HepG2 (cell line): ENCODE results near the gene TPD52L2. TPM values are rescaled to one million over a fixed set of nuclear protein-coding genes. Genes with fewer than 3 reads are reported as not detected.

Experiments
- BRD4 ChIP-seq: sonication (generic); formaldehyde crosslinking; IDR thresholded peaks from 2 replicates; pipeline ENCODE4 v1.4.0; 2020; ENCODE audit warnings: missing genetic modification reagents
- ELF4 ChIP-seq: sonication (generic); formaldehyde crosslinking; IDR thresholded peaks from 2 replicates; pipeline ENCODE4 v1.5.0; 2020; ENCODE audit warnings: missing genetic modification reagents, mild to moderate bottlenecking, moderate library complexity, borderline replicate concordance
- ETV6 ChIP-seq: sonication (generic); formaldehyde crosslinking; conservative IDR thresholded peaks from 2 replicates; pipeline ENCODE4 v1.4.0; 2020; ENCODE audit warnings: missing genetic modification reagents
- JARID2 ChIP-seq: sonication (generic); formaldehyde crosslinking; IDR thresholded peaks from 2 replicates; pipeline ENCODE4 v1.8.1; 2023; ENCODE audit warnings: missing genetic modification reagents, inconsistent platforms; ENCODE audit not compliant: insufficient replicate concordance
- KDM1A ChIP-seq: IDR thresholded peaks from 2 replicates; pipeline ENCODE4 v1.6.1; 2016; ENCODE audit warnings: missing compliant biosample characterization
- NCOA5 ChIP-seq: sonication (generic); formaldehyde crosslinking; IDR thresholded peaks from 2 replicates; pipeline ENCODE4 v1.4.0; 2020; ENCODE audit warnings: missing genetic modification reagents
- PRMT3 ChIP-seq: sonication (generic); formaldehyde crosslinking; IDR thresholded peaks from 2 replicates; pipeline ENCODE4 v1.8.1; 2022; ENCODE audit warnings: low read depth, mild to moderate bottlenecking, moderate library complexity, missing genetic modification reagents, borderline replicate concordance
- SIN3B ChIP-seq: fragments of 150-350 bp; IDR thresholded peaks from 2 replicates; pipeline ENCODE4 v1.6.1; 2014; ENCODE audit warnings: low read length
- ZKSCAN1 ChIP-seq: fragments of 150-350 bp; IDR thresholded peaks from 2 replicates; pipeline ENCODE4 v1.6.1; 2014; ENCODE audit warnings: low read length
- ZNF264 ChIP-seq: sonication (generic); formaldehyde crosslinking; IDR thresholded peaks from 2 replicates; pipeline ENCODE4 v1.4.0; 2020; ENCODE audit warnings: missing genetic modification reagents
- ZNF282 ChIP-seq: fragments of 450-650 bp; IDR thresholded peaks from 2 replicates; pipeline ENCODE4 v1.6.1; 2018; ENCODE audit not compliant: partially characterized antibody
- ZNF367 ChIP-seq: sonication (generic); formaldehyde crosslinking; IDR thresholded peaks from 2 replicates; pipeline ENCODE4 v1.4.0; 2020; ENCODE audit warnings: missing genetic modification reagents, borderline replicate concordance
- ZNF430 ChIP-seq: sonication (generic); formaldehyde crosslinking; IDR thresholded peaks from 2 replicates; pipeline ENCODE4 v1.9.0; 2021; ENCODE audit warnings: mild to moderate bottlenecking, missing genetic modification reagents
- ZNF562 ChIP-seq: sonication (generic); formaldehyde crosslinking; IDR thresholded peaks from 2 replicates; pipeline ENCODE4 v1.8.0; 2022; ENCODE audit warnings: missing genetic modification reagents, borderline replicate concordance
- ZNF569 ChIP-seq: sonication (generic); formaldehyde crosslinking; IDR thresholded peaks from 2 replicates; pipeline ENCODE4 v1.5.0; 2020; ENCODE audit warnings: mild to moderate bottlenecking, missing genetic modification reagents, moderate library complexity, borderline replicate concordance
- ZNF605 ChIP-seq: sonication (generic); formaldehyde crosslinking; IDR thresholded peaks from 2 replicates; pipeline ENCODE4 v1.8.0; 2022; ENCODE audit warnings: mild to moderate bottlenecking, missing genetic modification reagents
- ZSCAN5A ChIP-seq: sonication (generic); formaldehyde crosslinking; IDR thresholded peaks from 2 replicates; pipeline ENCODE4 v1.8.0; 2022; ENCODE audit warnings: mild to moderate bottlenecking, missing genetic modification reagents, borderline replicate concordance
- polyA plus RNA-seq, 8 experiments: library from polyadenylated mRNA; depleted of rRNA in 3 of 8; stranded (reverse) in 7 of 8; unstranded in 1 of 8; fragments of >200 nt; fragmentation: Illumina TruSeq in 4 of 8; extraction: Trizol in 4 of 8; gene quantifications; 2 replicates each; pipeline versions ENCODE4 v1.2.1 to v1.2.3, GENCODE V29; 2011 to 2016; ENCODE audit warnings: low read depth in 4 of 8, missing spikeins in 1 of 8, mixed read lengths in 1 of 8; ENCODE audit not compliant: insufficient read depth in 1 of 8
- total RNA-seq, 5 experiments: library from RNA; depleted of rRNA; stranded (reverse); fragments of >200 nt; fragmentation: Illumina TruSeq; extraction: Trizol; gene quantifications; 2 replicates each; pipeline ENCODE4 v1.2.3, GENCODE V29; 2016; ENCODE audit warnings: low read depth in 1 of 5
- TF ChIP-seq, protein P1 (sequence below): sonication (generic); formaldehyde crosslinking; IDR thresholded peaks from 2 replicates; pipeline ENCODE4 v1.4.0; 2020; ENCODE audit warnings: missing genetic modification reagents
- TF ChIP-seq, protein P2 (sequence below): sonication (generic); formaldehyde crosslinking; IDR thresholded peaks from 2 replicates; pipeline ENCODE4 v1.4.0; 2020; ENCODE audit warnings: missing genetic modification reagents, borderline replicate concordance
- TF ChIP-seq, protein P3 (sequence below): IDR thresholded peaks from 2 replicates; pipeline ENCODE4 v1.6.1; 2016
- TF ChIP-seq, protein P4 (sequence below): sonication (generic); formaldehyde crosslinking; conservative IDR thresholded peaks from 2 replicates; pipeline ENCODE4 v1.4.0; 2020; ENCODE audit warnings: missing genetic modification reagents

The TPD52L2 gene
- total and polyA plus RNA-seq, 2 of the 13 experiments (the other 11 are each of a cell fraction or from before 2014, with no cell fraction given) = 156 to 184 TPM

- TF ChIP-seq, protein P1, sequence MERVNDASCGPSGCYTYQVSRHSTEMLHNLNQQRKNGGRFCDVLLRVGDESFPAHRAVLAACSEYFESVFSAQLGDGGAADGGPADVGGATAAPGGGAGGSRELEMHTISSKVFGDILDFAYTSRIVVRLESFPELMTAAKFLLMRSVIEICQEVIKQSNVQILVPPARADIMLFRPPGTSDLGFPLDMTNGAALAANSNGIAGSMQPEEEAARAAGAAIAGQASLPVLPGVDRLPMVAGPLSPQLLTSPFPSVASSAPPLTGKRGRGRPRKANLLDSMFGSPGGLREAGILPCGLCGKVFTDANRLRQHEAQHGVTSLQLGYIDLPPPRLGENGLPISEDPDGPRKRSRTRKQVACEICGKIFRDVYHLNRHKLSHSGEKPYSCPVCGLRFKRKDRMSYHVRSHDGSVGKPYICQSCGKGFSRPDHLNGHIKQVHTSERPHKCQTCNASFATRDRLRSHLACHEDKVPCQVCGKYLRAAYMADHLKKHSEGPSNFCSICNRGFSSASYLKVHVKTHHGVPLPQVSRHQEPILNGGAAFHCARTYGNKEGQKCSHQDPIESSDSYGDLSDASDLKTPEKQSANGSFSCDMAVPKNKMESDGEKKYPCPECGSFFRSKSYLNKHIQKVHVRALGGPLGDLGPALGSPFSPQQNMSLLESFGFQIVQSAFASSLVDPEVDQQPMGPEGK (CRISPR knock-in tag) = peak; percentile 96
- no peak for TF ChIP-seq KDM1A (CRISPR knock-in tag)
- no peak for TF ChIP-seq NCOA5 (CRISPR knock-in tag)
- peak; percentile 79; the same call in 1 of the 2 replicates for TF ChIP-seq ZNF367 (CRISPR knock-in tag)
- no peak for TF ChIP-seq PRMT3 (CRISPR knock-in tag)
- TF ChIP-seq JARID2 (CRISPR knock-in tag) = no peak
- no peak for TF ChIP-seq SIN3B
- TF ChIP-seq ETV6 (CRISPR knock-in tag) = no peak
- TF ChIP-seq ZSCAN5A (CRISPR knock-in tag) = no peak
- TF ChIP-seq BRD4 (CRISPR knock-in tag) = peak; percentile 84
- TF ChIP-seq, protein P2, sequence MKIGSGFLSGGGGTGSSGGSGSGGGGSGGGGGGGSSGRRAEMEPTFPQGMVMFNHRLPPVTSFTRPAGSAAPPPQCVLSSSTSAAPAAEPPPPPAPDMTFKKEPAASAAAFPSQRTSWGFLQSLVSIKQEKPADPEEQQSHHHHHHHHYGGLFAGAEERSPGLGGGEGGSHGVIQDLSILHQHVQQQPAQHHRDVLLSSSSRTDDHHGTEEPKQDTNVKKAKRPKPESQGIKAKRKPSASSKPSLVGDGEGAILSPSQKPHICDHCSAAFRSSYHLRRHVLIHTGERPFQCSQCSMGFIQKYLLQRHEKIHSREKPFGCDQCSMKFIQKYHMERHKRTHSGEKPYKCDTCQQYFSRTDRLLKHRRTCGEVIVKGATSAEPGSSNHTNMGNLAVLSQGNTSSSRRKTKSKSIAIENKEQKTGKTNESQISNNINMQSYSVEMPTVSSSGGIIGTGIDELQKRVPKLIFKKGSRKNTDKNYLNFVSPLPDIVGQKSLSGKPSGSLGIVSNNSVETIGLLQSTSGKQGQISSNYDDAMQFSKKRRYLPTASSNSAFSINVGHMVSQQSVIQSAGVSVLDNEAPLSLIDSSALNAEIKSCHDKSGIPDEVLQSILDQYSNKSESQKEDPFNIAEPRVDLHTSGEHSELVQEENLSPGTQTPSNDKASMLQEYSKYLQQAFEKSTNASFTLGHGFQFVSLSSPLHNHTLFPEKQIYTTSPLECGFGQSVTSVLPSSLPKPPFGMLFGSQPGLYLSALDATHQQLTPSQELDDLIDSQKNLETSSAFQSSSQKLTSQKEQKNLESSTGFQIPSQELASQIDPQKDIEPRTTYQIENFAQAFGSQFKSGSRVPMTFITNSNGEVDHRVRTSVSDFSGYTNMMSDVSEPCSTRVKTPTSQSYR (CRISPR knock-in tag) = peak; percentile 48; the same call in 1 of the 2 replicates
- TF ChIP-seq ZNF282 = no peak
- TF ChIP-seq, protein P3, sequence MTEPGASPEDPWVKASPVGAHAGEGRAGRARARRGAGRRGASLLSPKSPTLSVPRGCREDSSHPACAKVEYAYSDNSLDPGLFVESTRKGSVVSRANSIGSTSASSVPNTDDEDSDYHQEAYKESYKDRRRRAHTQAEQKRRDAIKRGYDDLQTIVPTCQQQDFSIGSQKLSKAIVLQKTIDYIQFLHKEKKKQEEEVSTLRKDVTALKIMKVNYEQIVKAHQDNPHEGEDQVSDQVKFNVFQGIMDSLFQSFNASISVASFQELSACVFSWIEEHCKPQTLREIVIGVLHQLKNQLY = no peak
- TF ChIP-seq ZNF605 (CRISPR knock-in tag) = no peak; the same call in 1 of the 2 replicates
- TF ChIP-seq ZNF562 (CRISPR knock-in tag) = no peak
- no peak for TF ChIP-seq ZNF569 (CRISPR knock-in tag)
- TF ChIP-seq ZNF430 (CRISPR knock-in tag) = no peak
- no peak for TF ChIP-seq ELF4 (CRISPR knock-in tag)
- no peak for TF ChIP-seq ZKSCAN1
- peak; percentile 84 for TF ChIP-seq ZNF264
- TF ChIP-seq, protein P4, sequence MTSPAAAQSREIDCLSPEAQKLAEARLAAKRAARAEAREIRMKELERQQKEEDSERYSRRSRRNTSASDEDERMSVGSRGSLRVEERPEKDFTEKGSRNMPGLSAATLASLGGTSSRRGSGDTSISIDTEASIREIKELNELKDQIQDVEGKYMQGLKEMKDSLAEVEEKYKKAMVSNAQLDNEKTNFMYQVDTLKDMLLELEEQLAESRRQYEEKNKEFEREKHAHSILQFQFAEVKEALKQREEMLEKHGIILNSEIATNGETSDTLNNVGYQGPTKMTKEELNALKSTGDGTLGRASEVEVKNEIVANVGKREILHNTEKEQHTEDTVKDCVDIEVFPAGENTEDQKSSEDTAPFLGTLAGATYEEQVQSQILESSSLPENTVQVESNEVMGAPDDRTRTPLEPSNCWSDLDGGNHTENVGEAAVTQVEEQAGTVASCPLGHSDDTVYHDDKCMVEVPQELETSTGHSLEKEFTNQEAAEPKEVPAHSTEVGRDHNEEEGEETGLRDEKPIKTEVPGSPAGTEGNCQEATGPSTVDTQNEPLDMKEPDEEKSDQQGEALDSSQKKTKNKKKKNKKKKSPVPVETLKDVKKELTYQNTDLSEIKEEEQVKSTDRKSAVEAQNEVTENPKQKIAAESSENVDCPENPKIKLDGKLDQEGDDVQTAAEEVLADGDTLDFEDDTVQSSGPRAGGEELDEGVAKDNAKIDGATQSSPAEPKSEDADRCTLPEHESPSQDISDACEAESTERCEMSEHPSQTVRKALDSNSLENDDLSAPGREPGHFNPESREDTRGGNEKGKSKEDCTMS (CRISPR knock-in tag) = no peak
These were observed 10.9 kb upstream of the TPD52L2 start (continued) for GRCh38 chr20:63854069-63854765.
